Fibroblast of skin of left biceps (primary cell): ENCODE data around the gene PPP1R15B.

ENCODE experiments used
- DNase-seq, 2 experiments: peaks; one replicate each; pipeline ENCODE4 v3.0.0-alpha.2; 2013; ENCODE audit warnings: low read depth in 2 of 2

Gene PPP1R15B

DNA sequence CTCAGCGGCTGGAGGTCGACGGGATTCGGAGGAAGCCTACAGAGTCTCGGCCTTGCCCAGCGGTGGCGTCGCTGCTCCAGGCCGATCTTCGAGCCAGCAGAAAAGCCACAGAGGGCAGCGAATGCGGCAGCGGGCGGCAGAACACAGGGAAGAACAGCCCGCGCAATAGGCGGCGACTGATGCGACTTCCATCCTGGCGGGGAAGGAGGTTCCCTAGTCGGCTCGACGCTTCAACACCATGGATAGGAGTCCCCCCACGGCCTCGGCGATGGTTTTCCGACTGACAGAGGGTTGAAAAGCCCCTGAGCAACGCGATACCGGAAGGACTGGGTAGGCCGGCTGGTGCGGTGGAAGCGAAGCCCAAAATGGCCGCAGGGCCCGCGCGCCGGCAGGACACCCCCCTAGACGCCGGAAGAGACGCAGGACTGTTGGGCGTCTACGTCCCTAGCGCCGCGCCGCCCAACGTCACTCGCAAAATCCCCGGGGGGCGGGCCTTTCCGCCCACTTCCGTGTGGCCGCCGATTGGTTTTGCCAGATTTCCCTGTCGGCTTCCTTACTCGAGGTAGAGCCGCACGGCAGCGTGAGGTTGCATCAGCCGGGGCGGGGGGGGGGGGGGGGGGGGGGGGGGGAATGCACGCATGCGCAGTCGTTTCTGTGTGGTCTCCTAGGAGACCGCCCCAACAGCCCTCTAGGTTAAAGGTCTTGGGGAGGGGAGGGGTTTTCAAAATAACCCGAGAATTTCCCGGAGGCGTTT, at the start of gene PPP1R15B:
TSS of gene PPP1R15B (minus strand) at position 367 of the 754 bp plus-strand sequence. CDS start 406 bp downstream, outside the sequence.
- peak; percentile 98 for DNase-seq

DNA sequence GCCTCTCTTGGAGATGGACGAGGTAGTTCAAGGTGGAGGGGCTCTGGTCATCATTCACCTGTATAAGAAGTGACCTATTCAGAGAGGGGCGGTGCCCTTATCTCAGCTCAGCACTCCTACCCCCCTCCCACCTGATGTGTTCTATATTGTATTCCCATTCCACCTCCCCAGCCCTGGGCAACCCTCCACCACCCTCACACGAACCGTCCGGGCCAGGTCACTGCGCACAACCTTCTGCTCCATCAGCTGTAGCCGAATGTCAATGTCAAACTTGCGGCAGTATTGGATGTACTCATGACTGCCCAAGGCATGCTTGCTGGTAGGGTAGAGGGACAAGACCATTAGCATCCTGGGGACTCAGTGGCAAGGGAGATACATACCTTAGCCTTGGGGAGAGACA, 48.7 kb upstream of the PPP1R15B start:
- no peak for DNase-seq

DNA sequence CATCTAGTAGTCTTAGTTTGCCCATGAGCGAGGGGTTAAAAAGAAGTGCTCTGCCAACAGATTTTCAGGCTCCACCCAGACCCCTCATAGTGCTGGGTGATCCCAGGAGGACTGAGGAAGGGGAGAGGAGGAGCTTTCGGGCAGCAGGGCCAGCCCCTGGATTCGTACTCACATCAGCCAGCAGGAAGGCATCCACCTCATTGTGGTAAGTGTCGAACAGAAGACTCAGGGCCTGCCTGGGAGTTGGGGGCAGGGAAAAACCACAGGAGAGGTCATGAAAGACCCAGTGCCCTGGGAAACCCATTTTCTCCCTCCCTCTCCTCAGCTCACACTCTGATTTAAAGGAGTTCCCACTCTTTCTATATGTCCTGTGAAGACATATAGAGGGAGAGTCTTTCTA, 48.1 kb upstream of the PPP1R15B start:
- no peak for DNase-seq

DNA sequence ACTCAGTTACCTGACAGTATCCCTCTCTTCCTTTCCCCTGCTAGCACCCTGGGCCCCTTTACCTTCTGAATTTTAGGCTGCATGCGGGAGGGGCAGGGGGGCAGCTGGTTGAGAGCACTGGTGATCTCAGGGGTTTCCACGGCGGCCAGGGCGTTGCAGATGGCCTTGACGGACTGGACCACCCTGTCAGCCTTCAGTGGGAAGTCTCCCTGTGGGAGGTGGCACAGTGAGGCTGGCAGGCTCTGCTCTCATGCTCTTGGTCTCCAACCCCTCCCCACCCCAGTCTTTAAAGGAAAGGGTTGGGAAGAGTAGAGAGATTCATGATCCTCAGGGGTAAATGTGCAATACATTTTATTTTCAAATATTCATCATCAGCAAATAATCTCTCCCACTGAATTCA, 46.0 kb upstream of the PPP1R15B start:
- DNase-seq, result no peak

DNA sequence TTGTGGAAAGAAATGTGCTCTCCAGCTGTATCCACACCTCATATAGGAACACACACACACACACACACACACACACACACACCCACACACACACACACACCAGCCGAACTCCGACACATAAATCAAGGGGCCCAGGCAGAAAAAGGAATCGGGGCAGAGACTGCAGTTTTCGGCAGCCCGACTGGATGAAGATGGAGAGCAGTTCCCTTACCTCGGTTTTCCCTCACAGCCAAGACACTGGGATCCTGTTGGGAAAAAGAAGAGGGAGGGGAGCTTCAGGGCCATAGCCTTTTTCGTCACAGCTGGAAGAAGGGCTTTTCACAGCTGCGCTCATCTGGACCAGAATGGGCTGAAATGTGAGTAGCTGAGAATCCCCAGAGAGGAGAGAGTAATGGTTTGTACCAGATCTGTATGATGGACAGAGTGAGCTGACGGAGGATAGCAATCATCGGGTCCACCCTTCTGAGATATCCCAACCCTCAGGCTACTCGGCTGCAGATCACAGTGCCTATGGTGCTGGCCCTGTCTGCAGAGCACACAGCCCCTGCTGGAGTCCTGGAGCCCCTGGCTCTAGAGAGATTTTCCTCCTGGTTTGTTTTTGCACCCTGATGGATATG, 45.3 kb upstream of the PPP1R15B start:
- DNase-seq, result no peak

DNA sequence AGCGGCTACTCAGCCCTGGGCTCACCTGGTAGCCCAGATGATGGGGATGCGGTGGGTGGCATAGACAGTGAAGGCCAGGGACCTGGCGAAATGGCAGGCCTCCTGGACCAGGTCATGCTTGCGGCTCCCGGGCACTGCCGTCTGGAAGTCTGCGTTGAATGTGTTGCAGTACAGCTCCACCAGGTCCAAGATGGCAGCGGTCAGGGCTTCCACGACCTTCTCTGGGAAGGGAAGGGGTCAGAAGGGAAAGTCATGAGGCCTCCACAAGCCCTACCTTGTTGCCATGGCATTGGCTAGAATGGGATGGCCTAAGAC, 44.2 kb upstream of the PPP1R15B start:
- no peak for DNase-seq

DNA sequence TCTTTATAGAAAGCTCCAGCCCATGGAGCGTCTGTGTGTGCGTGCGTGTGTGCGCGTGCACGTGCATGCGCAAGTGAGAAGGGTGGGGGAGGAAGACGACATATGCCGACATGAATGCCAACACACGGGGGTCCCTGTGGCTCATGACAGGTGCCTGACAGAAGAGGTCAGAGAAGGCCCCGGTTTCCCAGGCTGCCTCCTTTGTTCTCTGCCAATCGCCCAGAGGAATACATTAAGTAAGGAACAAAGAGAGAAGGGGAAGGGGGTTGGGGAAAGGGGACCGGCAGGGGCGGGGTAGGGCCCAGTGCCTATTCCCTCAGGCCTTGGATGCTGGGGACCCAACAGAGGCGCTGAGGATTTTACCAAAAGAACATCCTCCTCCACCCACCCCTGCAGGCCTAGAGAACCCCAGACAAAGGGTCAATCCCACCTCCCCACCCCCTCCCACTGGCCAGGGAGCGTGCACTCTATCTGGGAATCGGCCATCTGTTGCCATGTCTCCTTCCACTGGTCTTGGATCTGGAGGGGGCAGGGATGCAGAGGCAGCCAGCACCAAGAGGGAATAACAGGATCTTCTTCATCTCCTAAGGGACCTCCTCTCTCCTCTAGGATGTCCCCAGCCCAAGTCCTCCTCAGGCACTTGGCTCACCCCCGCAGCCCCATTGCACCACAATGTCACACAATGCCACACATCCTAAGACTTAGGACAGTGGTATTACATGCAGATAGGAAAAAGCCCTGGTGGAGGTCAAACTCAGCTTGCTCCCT, 43.6 kb upstream of the PPP1R15B start:
- no peak for DNase-seq

DNA sequence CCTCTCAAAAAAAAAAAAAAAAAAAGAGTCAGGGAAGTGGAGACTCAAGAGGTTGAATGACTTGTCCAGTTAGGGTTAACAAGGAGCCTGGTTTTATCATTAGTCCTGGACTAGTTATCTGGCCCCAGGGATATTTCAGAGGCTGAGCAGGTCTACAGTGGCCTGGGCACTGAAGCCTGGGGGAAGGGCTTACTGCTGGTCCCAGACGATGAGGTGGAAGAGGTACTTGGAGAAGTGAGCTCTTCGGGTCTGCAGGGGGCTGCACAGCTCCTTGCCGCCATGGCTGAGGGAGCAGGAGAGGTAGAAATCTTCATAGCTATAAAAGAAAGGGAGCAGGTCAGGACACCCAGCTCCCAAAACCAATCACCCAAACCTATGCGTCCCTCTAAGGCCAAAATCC, 42.9 kb upstream of the PPP1R15B start:
- DNase-seq, result no peak

DNA sequence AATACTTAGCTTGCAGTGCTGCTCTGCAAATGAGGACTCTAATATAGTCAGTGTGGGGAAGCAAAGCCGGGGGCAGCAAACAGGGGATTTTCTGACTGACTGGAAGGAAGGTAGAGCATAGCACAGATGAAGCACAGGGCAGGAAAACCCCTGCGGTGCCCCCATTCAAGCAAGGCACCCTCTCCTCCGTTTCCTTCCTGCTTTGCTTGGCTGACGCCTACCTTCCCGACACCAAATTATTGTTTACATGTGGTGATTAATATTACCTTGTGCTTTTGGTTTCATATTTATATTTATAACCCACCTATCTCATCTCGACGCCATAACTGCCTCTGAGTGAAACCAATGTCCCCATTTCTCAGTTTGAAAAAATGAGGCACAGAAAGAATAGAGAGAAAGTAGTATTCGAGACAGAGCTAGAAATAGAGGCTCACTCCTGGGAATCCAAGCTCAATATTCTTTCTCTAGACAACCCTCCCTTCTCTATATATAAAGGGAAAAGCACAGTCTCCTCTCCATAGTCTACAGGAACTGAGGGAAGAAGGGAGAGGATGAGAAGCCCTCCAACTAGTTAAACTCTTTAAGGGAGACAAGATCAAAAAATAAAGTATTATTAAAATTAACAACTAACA, 41.6 kb upstream of the PPP1R15B start:
- no peak for DNase-seq

DNA sequence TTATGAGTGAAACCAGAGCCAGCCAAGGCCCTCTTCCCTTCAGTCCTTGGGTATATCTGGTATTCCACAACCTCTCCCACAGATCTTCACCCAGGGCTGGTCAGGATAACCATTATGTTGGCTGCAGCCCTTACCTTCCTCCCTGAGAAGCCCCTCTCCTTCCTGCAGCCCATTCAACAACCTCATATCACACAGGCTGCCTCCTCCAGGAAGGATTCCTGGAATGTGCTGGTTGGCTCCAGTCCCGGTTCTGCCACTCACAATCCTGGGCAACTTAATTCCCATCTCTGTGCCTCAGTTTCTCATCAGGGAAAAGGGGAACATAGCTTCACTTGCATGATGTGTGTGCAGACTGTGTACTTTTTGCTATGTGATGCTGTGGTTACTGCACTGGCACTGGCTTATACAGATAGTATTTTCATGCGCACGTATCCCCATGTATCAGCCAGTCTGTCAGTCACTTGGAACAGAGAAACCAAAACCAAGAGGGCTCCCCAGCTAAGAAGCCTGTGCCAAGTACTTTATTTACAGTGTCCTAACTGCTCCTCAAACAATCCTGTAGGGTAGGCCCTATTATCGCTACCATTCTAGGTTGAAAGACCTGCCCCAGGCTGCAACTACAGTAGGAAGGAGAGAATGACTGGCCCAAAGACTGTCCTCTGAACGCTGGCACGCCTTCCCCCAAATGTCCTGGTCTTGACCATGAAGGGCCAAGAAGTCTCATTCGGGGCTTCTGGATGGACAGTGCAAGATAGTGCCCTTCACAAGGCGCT, 39.9 kb upstream of the PPP1R15B start:
- no peak for DNase-seq

DNA sequence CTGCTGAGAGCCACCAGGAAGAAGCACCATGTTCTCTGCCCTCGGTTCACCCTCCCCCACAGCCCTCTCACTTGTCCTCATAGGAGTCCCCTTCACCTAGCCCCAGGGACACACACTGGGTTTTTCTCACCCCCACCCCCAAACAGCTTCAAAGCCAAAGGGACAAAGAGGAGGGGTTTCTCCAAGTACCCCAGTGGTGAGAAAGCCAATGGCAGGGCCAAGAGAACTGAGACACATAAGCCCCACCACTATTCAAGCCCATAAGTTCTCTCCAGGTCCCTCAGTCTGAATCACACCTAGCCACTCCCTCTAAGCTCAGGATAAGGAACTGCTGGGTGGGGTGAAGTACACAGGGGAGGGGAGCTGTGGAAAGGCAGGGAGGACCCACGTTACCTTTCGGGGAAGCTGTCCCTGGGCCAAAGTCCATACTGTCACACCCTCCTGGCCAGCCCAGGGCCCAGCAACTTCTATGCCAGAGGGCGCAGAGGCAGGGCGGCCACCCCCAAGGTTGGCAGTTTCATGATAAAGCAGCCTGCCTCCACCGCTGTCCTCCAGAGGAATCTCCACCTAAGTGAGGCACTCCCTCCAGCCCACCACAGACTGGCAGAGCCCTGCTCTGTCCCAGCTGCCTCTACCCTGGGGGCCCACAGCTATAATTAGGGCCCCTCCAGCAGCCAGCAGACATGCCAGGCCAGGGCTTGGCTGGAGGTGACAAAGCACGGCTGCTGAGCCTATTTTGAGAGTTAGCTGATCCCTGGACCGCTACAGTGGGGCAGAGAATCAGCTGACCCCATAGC, 39.0 kb upstream of the PPP1R15B start:
- no peak for DNase-seq

DNA sequence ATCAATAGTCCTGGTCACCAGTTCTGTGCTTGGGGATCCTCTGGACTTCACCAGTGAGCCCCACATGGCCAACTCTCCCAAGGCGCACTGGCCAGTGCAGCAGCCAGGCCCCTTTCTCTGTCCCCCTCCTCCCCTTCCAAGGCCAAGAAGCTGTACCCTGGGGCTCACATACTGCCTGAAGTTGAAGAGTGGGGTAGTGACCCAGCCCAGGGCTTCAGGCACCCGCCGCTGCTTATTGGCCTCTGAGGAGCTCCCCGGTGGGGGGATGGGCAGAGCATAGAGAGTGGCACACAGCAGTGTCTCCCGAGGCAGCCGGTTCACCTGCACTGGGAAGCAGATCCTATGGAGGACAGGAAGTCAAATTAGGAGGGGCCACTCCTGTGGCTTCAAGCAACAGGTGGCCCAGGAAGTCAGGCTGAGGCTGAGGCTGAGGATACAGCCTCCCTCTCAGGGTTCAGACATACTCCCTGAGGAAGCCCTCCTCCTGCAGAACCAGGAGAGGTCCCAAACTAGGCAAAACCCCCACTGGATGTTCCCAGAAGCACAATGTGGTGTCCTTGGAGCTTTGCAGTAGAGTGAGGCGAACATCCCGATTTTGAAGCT, 38.2 kb upstream of the PPP1R15B start:
- no peak for DNase-seq

DNA sequence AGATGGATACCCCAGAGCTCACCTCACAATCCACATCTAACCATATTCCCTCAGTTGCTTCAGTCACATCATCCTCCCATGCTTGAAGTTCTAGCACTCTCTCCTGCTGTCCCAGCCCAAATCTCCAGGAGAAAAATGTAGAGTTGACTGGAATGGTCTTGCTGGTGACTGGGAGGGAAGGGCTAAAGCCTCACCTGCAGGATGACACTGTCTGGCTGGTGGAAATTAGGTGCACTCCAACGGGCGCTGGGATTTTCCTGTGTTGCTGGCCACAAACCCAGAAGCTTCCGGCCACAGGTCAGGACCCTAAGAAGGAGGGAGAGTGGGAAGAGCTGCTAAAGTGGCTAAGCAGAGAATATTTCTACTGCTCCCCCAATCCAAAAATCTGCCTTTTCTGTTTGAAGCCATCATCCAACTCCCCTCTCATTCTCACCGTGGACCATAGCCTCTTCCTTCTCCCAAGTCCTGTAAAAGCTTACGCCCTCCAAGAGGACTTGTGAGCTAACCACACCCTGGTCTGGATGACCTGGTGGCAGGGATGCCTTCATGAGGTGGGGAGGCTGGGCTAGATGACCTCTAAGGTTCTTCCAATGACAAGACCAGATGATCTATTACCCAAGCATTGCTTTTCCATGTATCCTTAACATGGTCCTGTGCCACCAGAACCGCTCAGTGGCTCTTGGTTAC, 37.5 kb upstream of the PPP1R15B start:
- DNase-seq, result no peak

DNA sequence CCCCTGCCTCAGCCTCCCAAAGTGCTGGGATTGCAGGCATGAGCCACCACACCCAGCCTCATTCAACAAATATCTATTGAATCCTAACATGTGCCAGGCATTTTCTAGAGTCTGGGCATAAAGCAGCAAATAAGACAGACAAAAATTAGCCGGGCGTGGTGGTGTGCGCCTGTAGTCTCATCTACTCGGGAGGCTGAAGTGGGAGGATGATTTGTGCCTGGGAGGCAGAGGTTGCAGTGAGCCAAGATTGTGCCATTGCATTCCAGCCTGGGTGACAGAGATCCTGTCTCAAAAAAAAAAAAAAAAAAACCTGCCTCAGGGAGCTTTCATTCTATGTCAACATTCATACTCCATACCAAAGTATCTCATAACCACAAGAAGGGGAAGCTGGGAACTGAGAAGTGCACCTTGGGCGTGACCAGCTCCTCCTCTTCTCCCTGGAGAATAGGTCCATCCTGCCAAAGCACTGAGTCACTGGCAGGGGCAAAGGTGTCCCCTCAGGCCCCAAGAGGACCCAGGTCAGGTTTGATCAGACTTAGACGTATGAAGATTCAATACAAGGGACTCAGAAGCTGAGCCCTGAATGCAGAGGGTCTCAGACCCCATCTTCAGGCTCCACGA, 36.8 kb upstream of the PPP1R15B start:
- DNase-seq, result no peak

DNA sequence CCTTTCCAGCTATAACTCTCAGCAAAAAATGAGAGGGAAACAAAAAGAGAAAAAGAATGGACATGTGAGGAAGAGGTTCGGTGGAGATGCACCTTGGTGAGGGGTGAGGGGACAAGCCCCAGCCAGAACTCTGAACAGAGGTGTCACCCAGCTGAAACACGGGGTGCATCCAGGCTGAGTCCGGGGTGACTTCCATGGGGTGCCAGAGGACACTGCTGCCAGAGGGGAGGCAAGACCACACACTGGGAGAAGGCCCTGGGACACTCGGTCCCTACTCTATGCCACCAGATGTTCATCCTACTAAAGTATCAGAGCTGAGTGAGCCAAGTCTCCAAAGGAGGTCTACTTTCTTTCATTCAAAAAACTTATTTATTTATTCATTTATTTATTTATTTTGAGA, 36.1 kb upstream of the PPP1R15B start:
- DNase-seq, result no peak

DNA sequence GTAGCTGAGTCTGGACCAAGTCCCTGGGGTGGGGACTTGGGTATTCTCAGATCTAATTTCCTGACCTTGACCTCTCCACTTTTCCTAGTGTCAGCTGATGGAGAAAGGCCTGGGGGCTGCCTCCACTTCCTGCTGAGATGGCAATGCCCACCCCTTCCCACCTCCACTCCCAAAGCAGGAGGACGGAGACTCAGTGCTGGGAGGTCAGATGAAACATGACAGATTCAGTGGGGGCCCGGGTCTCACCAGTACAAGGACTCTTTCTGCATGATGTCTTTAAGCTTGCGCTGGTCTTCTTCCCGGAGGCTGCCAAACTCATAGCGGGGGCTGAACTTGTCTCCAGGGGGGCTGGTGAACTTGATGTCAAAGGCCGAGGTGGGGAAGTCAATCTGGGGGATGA, 35.6 kb upstream of the PPP1R15B start:
- no peak for DNase-seq

DNA sequence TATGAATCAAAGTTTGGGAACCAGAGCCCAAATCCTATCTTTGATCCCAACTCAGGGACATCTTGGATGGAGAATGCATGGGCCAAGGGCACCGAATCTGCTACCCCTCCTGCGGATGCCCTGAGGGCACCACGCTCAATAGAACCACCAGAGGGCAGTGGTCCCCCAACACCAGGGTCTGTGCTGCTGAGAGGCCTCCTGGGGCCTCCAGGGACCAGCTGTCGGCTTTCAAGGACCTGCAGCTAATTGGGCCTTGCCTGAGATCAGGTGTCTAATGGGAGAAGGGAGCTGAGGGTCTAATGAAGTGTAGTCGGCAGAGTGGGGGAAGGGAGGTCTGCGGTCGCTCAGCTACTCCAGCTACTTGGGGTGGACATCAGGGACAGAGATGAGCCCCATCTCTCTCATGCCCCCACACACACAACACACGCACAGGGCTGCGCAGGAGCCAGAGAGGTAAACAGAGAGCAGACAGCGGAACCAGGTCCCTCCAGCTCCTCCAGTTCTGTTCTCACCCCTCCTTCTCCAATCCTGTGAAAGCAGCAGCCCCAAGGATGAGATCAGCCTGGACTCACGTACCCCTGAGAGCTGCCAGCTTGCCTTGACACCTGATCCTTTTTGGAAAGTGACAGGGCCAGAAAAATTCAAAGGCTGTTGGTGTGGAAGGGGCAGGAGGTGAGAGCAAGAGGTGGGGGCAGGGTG, 34.9 kb upstream of the PPP1R15B start:
- no peak for DNase-seq

DNA sequence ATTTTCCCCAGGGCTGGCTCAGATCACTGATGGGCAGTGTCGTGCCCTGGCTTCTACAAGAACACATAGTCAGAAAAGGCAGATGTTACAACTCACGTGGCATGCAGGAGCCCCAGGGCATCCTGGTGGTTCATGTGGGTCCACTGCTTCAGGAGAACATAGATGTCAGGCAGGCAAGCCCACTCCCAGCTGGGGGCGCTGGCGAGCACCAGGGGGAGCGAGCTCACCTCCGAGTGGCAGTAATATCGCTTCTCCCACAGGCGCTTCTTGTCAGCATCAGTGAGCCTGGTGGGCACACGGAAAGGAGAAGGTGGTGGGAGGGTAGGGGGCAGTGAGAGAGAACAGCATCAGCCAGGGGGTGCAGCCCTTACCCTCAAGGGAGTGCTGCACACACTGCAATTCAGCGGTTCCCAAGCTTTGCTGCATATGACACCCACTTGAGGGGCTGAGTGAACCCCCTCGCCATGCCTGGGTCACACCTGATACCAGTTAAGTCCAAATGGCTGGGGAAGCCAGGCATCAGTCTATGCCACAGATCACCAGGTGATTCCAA, 34.3 kb upstream of the PPP1R15B start:
- DNase-seq, result no peak
